ACC112 (cell line): ENCODE measurements around the gene MIB2.
"Not testable (repeated sequence)": the region's sequence is repeated elsewhere in the genome, so short reads cannot be mapped to it uniquely, and the experiment has no call there.

ENCODE experiments used
- H2AFZ ChIP-seq: fragments of 200-600 bp; sonication (generic); one replicate; pipeline ENCODE4 v1.6.0; 2017; ENCODE audit warnings: antibody characterized with exemption, low read length; ENCODE audit not compliant: unreplicated experiment
- H3K27ac ChIP-seq: fragments of 200-600 bp; sonication (generic); 2 replicates; pipeline ENCODE4 v1.5.1; 2014; ENCODE audit warnings: low read depth, mild to moderate bottlenecking, antibody characterized with exemption, low read length, moderate library complexity
- H3K27me3 ChIP-seq: fragments of 200-600 bp; sonication (generic); 2 replicates; pipeline ENCODE4 v1.6.1; 2014; ENCODE audit warnings: mild to moderate bottlenecking, antibody characterized with exemption, low read length, moderate library complexity, mixed read lengths; ENCODE audit not compliant: insufficient read depth
- H3K36me3 ChIP-seq: fragments of 200-600 bp; sonication (generic); 2 replicates; pipeline ENCODE4 v1.6.1; 2016; ENCODE audit warnings: mild to moderate bottlenecking, antibody characterized with exemption, low read length, moderate library complexity, mixed read lengths; ENCODE audit not compliant: insufficient read depth
- H3K4me1 ChIP-seq: fragments of 200-600 bp; sonication (generic); one replicate; pipeline ENCODE4 v1.6.1; 2016; ENCODE audit warnings: low read length, mixed read lengths; ENCODE audit not compliant: insufficient read depth, unreplicated experiment, control insufficient read depth
- H3K4me3 ChIP-seq: fragments of 200-600 bp; sonication (generic); 2 replicates; pipeline ENCODE4 v1.5.1; 2014; ENCODE audit warnings: mild to moderate bottlenecking, low read depth, low read length
- H3K79me2 ChIP-seq: fragments of 200-600 bp; sonication (generic); one replicate; pipeline ENCODE4 v1.6.0; 2016; ENCODE audit warnings: low read length; ENCODE audit not compliant: control insufficient read depth, unreplicated experiment, insufficient read depth

MIB2 gene

DNA sequence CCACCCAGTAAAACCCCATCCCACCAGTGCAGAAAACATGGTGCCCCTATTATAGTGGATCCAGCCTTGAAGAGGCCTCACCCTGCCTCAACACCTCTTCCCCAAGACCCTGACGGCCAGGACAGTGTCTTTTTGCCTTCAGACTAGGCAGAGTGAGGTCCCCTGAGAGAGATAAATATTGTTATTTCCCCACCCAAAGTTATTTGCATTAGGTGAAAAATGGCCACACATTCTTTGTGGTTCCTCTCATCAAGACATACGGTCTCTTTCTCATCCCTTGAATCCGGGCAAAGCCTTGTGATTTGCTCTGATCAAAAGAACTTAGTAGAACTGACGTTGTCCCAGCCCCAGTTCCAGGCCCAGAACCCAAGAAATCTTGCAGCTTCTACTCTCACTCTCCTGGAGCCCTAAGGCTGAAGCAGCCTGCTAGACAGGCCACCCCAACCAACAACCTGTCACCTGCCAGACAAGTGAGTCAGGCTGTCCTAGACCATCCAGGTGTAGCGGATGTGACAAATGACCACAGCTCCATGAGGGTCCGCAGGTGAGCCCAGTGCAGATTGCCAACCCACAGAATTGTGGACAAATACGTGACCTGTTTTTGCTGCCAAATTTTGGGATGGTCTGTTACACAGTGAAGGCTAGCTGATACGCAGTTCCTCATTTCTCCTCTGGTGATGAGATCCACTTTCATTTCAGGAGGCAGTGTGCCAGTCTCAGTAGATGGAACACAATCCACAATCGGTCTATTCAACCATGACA lies 32.5 kb upstream of the MIB2 start:
- no peaks in the 10 kb centered on the region for H3K36me3 ChIP-seq
- no peaks in the 10 kb centered on the region for H3K4me1 ChIP-seq
- no peak overlapping the region for H3K4me3 ChIP-seq
- H3K27me3 ChIP-seq = peaks cover 26% of the 10 kb centered on the region
- no peak overlapping the region for H3K27ac ChIP-seq
- no peak overlapping the region for H2AFZ ChIP-seq
- H3K79me2 ChIP-seq = no peaks in the 10 kb centered on the region

DNA sequence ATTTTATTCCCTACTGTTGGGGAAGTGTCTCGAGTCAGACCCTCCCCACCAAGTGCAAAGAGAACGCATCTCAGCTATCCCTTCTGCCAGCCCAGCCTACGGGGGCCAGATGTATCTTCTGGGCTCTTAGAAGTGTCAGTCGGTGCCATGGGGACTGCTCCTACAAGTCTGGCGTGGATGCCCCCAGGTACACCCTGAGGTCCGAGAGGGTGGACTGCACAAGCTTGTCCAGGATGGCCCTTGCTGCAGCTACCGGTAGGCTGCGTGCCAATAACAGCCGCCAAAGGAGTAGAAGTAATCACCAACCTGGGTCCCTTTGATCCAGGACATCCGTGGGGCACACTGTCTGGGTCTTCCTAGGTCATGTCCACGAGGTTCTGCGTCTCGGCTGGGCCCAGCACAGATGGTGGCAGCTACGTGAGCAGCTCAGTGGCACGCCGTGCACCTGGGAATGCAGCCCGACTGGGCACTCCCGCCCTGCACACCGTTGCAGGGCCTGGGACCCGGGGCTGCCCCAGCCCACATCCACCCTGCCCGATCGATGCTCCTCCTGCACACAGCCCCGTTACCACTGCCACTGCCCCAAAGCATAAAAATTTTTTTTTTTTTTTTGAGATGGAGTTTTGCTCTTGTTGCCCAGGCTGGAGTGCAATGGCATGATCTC lies 31.8 kb upstream of the MIB2 start:
- Histone ChIP-seq H3K4me1 (no peaks in the 10 kb centered on the region), H2AFZ (no peak overlapping the region), H3K4me3 (no peak overlapping the region), H3K36me3 (no peaks in the 10 kb centered on the region), H3K27ac (no peak overlapping the region), H3K79me2 (no peaks in the 10 kb centered on the region), H3K27me3 (peaks cover 26% of the 10 kb centered on the region)

GRCh38 chr1:1591452-1591851 lies 23.8 kb upstream of the MIB2 start:
- Histone ChIP-seq H3K36me3 (no peaks in the 10 kb centered on the region), H3K27me3 (peaks cover 13% of the 10 kb centered on the region; the same call in 1 of the 2 replicates), H3K4me3 (no peak overlapping the region), H3K4me1 (no peaks in the 10 kb centered on the region), H3K79me2 (no peaks in the 10 kb centered on the region), H3K27ac (no peak overlapping the region), H2AFZ (no peak overlapping the region)

- Histone ChIP-seq H3K36me3 (no peaks in the 10 kb centered on the region), H3K4me3 (no peak overlapping the region), H3K4me1 (peaks cover 9% of the 10 kb centered on the region), H3K79me2 (no peaks in the 10 kb centered on the region), H3K27ac (no peak overlapping the region), H2AFZ (no peak overlapping the region), H3K27me3 (peaks cover 19% of the 10 kb centered on the region; the same call in 1 of the 2 replicates)
Measured at GRCh38 chr1:1593834-1594601, 21.3 kb upstream of the MIB2 start.

DNA sequence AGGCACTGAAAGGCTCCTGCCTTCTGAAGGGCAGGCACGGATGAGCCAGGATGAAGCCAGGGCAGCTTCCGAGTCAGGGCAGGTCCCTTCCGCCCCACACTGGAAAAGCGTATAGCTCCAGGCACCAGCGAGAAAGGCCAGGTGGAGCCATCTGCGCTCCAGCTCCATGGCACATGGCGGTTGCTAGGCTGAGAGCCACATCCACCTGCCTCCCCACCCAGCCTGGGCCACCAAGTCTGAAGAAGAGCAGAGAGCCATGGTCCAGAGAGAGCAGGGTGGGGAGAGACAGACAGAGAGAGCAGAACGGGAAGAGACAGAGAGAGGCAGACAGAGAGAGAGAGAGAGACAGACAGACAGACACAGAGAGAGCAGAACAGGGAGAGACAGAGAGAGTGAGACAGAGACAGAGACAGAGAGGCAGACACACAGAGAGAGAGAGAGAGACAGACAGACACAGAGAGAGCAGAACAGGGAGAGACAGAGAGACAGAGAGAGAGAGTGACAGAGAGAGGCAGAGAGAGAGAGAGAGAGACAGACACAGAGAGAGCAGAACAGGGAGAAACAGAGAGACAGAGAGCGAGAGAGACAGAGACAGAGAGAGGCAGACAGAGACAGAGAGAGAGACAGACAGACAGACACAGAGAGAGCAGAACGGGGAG lies 20.6 kb upstream of the MIB2 start:
- Histone ChIP-seq H3K4me1 (peaks cover 9% of the 10 kb centered on the region), H3K4me3 (no peak overlapping the region), H3K36me3 (no peaks in the 10 kb centered on the region), H2AFZ (no peak overlapping the region), H3K27ac (no peak overlapping the region), H3K27me3 (peaks cover 19% of the 10 kb centered on the region; the same call in 1 of the 2 replicates), H3K79me2 (no peaks in the 10 kb centered on the region)

DNA sequence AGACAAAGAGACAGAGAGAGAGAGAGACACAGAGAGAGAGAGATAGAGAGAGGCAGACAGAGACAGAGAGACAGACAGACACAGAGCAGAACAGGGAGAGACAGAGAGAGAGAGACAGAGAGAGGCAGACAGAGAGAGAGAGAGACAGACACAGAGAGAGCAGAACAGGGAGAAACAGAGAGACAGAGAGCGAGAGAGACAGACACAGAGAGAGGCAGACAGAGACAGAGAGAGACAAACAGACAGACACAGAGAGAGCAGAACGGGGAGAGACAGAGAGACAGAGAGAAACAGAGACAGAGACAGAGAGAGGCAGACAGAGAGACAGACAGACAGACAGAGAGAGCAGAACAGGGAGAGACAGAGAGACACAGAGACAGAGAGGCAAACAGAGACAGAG lies 20.0 kb upstream of the MIB2 start:
- not testable (repeated sequence) for H2AFZ ChIP-seq, H3K4me1 ChIP-seq

GRCh38 chr1:1596493-1597274 lies 18.6 kb upstream of the MIB2 start:
- Histone ChIP-seq H3K36me3 (no peaks in the 10 kb centered on the region), H3K79me2 (no peaks in the 10 kb centered on the region), H3K27ac (no peak overlapping the region), H3K4me3 (no peak overlapping the region), H2AFZ (no peak overlapping the region), H3K4me1 (peaks cover 9% of the 10 kb centered on the region), H3K27me3 (peaks cover 19% of the 10 kb centered on the region; the same call in 1 of the 2 replicates)

More for the DNA sequence above, 20.0 kb upstream of the MIB2 start:
- peaks cover 19% of the 10 kb centered on the region; the same call in 1 of the 2 replicates for H3K27me3 ChIP-seq
- H3K27ac ChIP-seq, H3K79me2 ChIP-seq, H3K36me3 ChIP-seq, H3K4me3 ChIP-seq: not testable (repeated sequence)

DNA sequence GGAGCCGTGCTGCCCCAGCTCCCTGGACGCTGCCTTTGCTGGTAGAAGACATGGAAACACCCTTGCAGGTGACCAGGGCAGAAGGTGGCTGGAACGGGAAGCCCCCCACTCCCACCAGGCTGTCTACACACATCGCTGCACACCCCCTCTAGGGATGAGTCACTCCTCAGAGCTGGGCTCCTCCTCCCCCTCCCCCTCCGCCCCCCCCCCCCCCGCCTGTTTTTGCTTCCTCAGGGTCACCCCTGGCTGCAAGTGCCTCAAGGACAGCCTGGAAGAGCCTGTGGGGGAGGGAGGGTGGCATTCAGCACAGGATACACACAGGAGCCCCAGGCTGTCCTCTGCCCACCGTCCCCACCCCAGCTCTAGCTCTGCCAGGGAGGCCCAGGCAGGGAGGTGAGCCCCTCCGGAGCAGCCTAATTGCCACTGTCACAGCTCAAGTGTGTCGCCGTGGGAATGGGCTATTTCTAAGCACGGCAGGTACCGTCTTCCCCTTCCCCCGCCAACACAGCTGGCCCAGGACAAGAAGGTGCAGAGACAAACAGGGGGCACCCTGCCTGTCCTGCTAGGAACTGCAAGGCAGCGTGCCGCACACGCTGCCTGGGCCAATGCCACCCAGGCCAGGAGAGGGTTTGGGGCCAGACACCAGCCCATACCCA lies 17.9 kb upstream of the MIB2 start:
- Histone ChIP-seq H3K79me2 (no peaks in the 10 kb centered on the region), H2AFZ (no peak overlapping the region), H3K27ac (no peak overlapping the region), H3K4me1 (peaks cover 9% of the 10 kb centered on the region), H3K27me3 (peaks cover 19% of the 10 kb centered on the region; the same call in 1 of the 2 replicates), H3K36me3 (no peaks in the 10 kb centered on the region), H3K4me3 (peak overlapping the region; percentile 38; the same call in 1 of the 2 replicates)

DNA sequence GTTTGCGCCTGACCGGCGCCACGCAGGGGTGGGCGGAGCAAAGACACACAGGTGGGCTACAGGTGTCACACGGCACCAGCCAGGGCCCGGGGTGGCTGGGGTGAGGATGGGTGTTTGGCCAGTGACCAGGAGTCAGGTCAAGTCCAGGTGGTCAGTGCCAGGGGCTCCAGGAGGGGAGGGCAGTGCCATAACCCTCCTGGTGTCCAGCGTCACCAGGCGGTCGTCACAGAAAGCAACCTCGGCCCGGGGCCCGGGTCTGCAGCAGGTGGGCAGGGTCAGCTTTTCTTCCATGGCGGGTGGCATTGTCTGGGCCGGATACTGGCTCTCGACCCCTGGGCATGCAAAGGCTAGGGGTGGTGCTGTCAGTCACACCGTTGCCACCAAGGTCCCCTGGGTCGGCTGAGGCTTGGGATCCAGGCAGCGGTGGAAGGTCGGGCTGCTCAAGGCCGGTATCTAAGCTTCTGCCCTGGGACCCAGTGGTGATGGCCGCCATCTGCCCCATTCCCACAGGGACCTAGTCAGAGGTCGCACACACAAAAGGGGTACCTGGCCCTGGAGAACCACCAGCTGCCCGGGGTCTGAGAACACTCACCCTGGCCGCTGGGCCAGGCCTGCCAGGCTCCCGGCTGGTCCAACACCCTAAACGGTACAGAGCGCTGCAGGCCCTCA lies 17.1 kb upstream of the MIB2 start:
- H3K36me3 ChIP-seq = no peaks in the 10 kb centered on the region
- H3K4me1 ChIP-seq = peaks cover 9% of the 10 kb centered on the region
- no peak overlapping the region for H2AFZ ChIP-seq
- peaks cover 19% of the 10 kb centered on the region; the same call in 1 of the 2 replicates for H3K27me3 ChIP-seq
- no peaks in the 10 kb centered on the region for H3K79me2 ChIP-seq
- H3K27ac ChIP-seq = no peak overlapping the region
- H3K4me3 ChIP-seq = peak overlapping the region; percentile 38
